ENCODE data around the gene CP. TPM values are rescaled to one million over a fixed set of nuclear protein-coding genes. Genes with fewer than 3 reads are reported as not detected.

Gene CP
- total RNA-seq, 1 experiment from 2014 or later: 0.28 TPM

DNA sequence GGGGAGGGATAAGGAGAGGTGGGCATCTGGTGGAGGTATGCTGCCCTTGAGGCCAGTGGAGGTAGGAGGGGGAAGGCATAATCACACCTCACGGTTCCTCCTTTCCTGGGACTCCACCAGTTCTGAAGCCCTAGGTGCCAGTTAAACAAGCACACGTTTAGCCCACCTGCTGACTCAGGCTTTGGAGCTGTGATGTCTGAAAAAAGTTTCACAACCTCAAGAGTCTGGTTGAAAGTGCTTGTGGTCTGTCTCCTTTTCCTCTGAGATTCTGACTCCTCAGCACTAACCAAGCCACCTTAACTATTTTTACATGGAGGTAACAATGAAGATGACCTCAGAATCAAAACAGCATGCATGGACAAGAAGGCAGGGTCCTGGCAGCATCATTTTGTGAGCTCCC lies 69.2 kb downstream of the CP start:
- Histone ChIP-seq H3K79me2 (ENCODE audit: low read depth) (no peaks in the 10 kb centered on the region), H3K4me1 (replicated peaks; ENCODE audit: insufficient read depth) (no peaks in the 10 kb centered on the region), H3K36me3 (ENCODE audit: low read depth) (peaks cover 12% of the 10 kb centered on the region), H3K27ac (no peak overlapping the region), H4K20me1 (ENCODE audit: insufficient read depth) (no peaks in the 10 kb centered on the region), H3K4me2 (no peak overlapping the region), H3K9me2 (ENCODE audit: insufficient read depth) (no peaks in the 10 kb centered on the region), H3K4me3 (no peak overlapping the region), H3K9me3 (ENCODE audit: insufficient read depth, low read depth) (no peaks in the 10 kb centered on the region), H2AFZ (no peak overlapping the region), H3F3A (ENCODE audit: insufficient read depth, low read depth) (no peaks in the 10 kb centered on the region), H3K27me3 (ENCODE audit: insufficient read depth, low read depth) (no peaks in the 10 kb centered on the region)
- intact Hi-C loops (cut with micrococcal nuclease; ENCODE audit: unreplicated experiment): no loop called here
- POLR2A ChIA-PET (ENCODE audit: unreplicated experiment): no interaction called here
- CTCF ChIA-PET: no interaction called here
- no TSS peak for BruUV-seq (replicated peaks)
- no peak for DNase-seq
- no peak for TF ChIP-seq EZH2 (IDR thresholded peaks at IDR 0.05; ENCODE audit: low read depth)
- TF ChIP-seq, protein P1, sequence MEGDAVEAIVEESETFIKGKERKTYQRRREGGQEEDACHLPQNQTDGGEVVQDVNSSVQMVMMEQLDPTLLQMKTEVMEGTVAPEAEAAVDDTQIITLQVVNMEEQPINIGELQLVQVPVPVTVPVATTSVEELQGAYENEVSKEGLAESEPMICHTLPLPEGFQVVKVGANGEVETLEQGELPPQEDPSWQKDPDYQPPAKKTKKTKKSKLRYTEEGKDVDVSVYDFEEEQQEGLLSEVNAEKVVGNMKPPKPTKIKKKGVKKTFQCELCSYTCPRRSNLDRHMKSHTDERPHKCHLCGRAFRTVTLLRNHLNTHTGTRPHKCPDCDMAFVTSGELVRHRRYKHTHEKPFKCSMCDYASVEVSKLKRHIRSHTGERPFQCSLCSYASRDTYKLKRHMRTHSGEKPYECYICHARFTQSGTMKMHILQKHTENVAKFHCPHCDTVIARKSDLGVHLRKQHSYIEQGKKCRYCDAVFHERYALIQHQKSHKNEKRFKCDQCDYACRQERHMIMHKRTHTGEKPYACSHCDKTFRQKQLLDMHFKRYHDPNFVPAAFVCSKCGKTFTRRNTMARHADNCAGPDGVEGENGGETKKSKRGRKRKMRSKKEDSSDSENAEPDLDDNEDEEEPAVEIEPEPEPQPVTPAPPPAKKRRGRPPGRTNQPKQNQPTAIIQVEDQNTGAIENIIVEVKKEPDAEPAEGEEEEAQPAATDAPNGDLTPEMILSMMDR (conservative IDR thresholded peaks at IDR 0.05): no peak

DNA sequence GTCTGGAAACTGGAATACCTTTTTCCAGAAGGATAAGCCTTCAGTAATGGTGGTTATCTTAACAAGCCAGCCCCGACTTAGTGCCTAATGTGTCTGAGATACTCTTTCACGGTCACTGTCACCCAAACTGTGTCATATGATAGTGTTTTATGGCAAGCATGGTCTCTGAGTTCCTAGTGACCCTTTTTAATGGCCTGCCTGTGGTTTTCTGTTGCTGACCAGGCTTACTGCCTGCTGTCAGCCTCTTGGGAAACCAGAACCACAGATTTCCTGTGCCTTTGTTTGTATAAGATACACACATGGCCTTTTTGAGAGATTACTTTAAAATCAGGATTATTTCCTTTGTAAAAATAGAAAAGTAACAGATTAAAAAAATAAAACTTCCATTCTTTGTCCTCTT lies 69.8 kb downstream of the CP start:
- no peaks in the 10 kb centered on the region for H4K20me1 ChIP-seq (ENCODE audit: insufficient read depth)
- no peaks in the 10 kb centered on the region for H3F3A ChIP-seq (ENCODE audit: insufficient read depth, low read depth)
- no peaks in the 10 kb centered on the region for H3K27me3 ChIP-seq (ENCODE audit: insufficient read depth, low read depth)
- no peak overlapping the region for H2AFZ ChIP-seq
- peaks cover 13% of the 10 kb centered on the region; the same call in 1 of the 2 replicates for H3K36me3 ChIP-seq (ENCODE audit: low read depth)
- H3K9me3 ChIP-seq (ENCODE audit: insufficient read depth, low read depth): no peaks in the 10 kb centered on the region
- ChIA-PET CTCF (no interaction called here), POLR2A (ENCODE audit: unreplicated experiment) (no interaction called here)
- no peak overlapping the region for H3K27ac ChIP-seq
- TF ChIP-seq, protein P1 (conservative IDR thresholded peaks at IDR 0.05): no peak
- TF ChIP-seq EZH2 (IDR thresholded peaks at IDR 0.05; ENCODE audit: low read depth): no peak
- BruUV-seq (replicated peaks): no TSS peak
- no peaks in the 10 kb centered on the region for H3K9me2 ChIP-seq (ENCODE audit: insufficient read depth)
- H3K79me2 ChIP-seq (ENCODE audit: low read depth): no peaks in the 10 kb centered on the region
- H3K4me3 ChIP-seq: no peak overlapping the region
- intact Hi-C loops (cut with micrococcal nuclease; ENCODE audit: unreplicated experiment): no loop called here
- no peaks in the 10 kb centered on the region for H3K4me1 ChIP-seq (replicated peaks; ENCODE audit: insufficient read depth)
- DNase-seq: no peak
- no peak overlapping the region for H3K4me2 ChIP-seq

DNA sequence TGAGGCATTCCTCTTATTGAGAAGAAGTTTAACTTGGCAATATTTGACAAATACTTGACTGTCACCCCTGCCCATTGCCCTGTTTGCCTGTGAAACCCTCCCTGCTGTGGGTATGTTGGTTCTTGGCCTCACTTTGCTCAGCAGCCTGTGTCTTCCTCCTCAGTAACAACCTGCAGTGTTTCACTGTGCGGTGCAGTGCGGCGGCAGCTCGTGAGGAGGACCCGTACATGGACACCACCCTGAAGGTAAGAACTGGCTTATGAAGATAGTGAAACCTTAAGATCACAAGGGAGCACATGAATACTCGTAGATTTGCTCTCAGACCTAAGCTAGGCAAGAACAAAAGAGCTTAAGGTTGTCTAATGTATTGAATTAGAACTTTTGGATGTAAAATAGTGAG lies 71.2 kb downstream of the CP start:
- Histone ChIP-seq H3K4me2 (no peak overlapping the region), H3K27ac (no peak overlapping the region), H3K9me2 (ENCODE audit: insufficient read depth) (no peaks in the 10 kb centered on the region), H3K9me3 (ENCODE audit: insufficient read depth, low read depth) (no peaks in the 10 kb centered on the region), H3K27me3 (ENCODE audit: insufficient read depth, low read depth) (no peaks in the 10 kb centered on the region), H4K20me1 (ENCODE audit: insufficient read depth) (no peaks in the 10 kb centered on the region), H3K4me3 (no peak overlapping the region), H3F3A (ENCODE audit: insufficient read depth, low read depth) (no peaks in the 10 kb centered on the region; the same call in 1 of the 2 replicates), H2AFZ (no peak overlapping the region), H3K79me2 (ENCODE audit: low read depth) (no peaks in the 10 kb centered on the region), H3K4me1 (replicated peaks; ENCODE audit: insufficient read depth) (no peaks in the 10 kb centered on the region), H3K36me3 (ENCODE audit: low read depth) (peaks cover 16% of the 10 kb centered on the region; the same call in 1 of the 2 replicates)
- ChIA-PET POLR2A (ENCODE audit: unreplicated experiment) (no interaction called here), CTCF (no interaction called here)
- no peak for DNase-seq
- no peak for TF ChIP-seq EZH2 (IDR thresholded peaks at IDR 0.05; ENCODE audit: low read depth)
- TF ChIP-seq, protein P1 (conservative IDR thresholded peaks at IDR 0.05): no peak
- no TSS peak for BruUV-seq (replicated peaks)
- intact Hi-C loops (cut with micrococcal nuclease; ENCODE audit: unreplicated experiment): no loop called here

All from PC-9 (cell line).